Dermis blood vessel endothelial cell (primary cell): ENCODE results near the gene TNS1. TPM values are rescaled to one million over a fixed set of nuclear protein-coding genes. Genes with fewer than 3 reads are reported as not detected.

Source experiments
- DNase-seq: peaks from one replicate; pipeline ENCODE4 v3.0.0; 2010
- total RNA-seq: library from RNA; depleted of rRNA; stranded (reverse); fragments of >200 nt; gene quantifications from 2 replicates; pipeline ENCODE4 v1.2.3, GENCODE V29; 2014

The TNS1 gene
- total RNA-seq, 1 donor from 2014 or later, result 45.8 TPM

GRCh38 chr2:217911283-217912097 is 91.3 kb downstream of the TNS1 start:
- DNase-seq, result no peak

- DNase-seq, result no peak
Measured at GRCh38 chr2:217910875-217911212, 92.0 kb downstream of the TNS1 start.

- peak; percentile 13 for DNase-seq
Measured at GRCh38 chr2:217909156-217909820, 93.5 kb downstream of the TNS1 start.

- no peak for DNase-seq
Measured at GRCh38 chr2:217908544-217908943, 94.3 kb downstream of the TNS1 start.

GRCh38 chr2:217907266-217907665 is 95.5 kb downstream of the TNS1 start:
- no peak for DNase-seq

- no peak for DNase-seq
Measured at GRCh38 chr2:217906798-217907197, 96.0 kb downstream of the TNS1 start.

GRCh38 chr2:217905896-217906295 is 96.9 kb downstream of the TNS1 start:
- DNase-seq, result no peak

- no peak for DNase-seq
Measured at GRCh38 chr2:217905395-217905794, 97.4 kb downstream of the TNS1 start.

GRCh38 chr2:217904614-217904965 is 98.2 kb downstream of the TNS1 start:
- DNase-seq, result no peak

GRCh38 chr2:217903859-217904613 is 98.8 kb downstream of the TNS1 start:
- peak; percentile 80 for DNase-seq

- peak; percentile 7 for DNase-seq
Measured at GRCh38 chr2:217903142-217903858, 99.5 kb downstream of the TNS1 start.

- DNase-seq, result peak; percentile 75
Measured at GRCh38 chr2:217902379-217903141, 100.2 kb downstream of the TNS1 start.

GRCh38 chr2:217901835-217902378 is 100.9 kb downstream of the TNS1 start:
- peak; percentile 20 for DNase-seq

- DNase-seq, result no peak
Measured at GRCh38 chr2:217901400-217901799, 101.4 kb downstream of the TNS1 start.

- DNase-seq, result no peak
Measured at GRCh38 chr2:217900780-217901360, 101.9 kb downstream of the TNS1 start.

GRCh38 chr2:217900010-217900779 is 102.6 kb downstream of the TNS1 start:
- no peak for DNase-seq

GRCh38 chr2:217899231-217900009 is 103.4 kb downstream of the TNS1 start:
- peak; percentile 63 for DNase-seq

- DNase-seq, result no peak
Measured at GRCh38 chr2:217897816-217898806, 104.7 kb downstream of the TNS1 start.
